CD4-positive, alpha-beta T cell treated with Interleukin-15 for 1 hour (primary cell): ENCODE data around the gene HCST.
"Not testable (repeated sequence)": the region's sequence is repeated elsewhere in the genome, so short reads cannot be mapped to it uniquely, and the experiment has no call there.

Source experiments
- DNase-seq: peaks from one replicate; pipeline ENCODE4 v3.0.0-alpha.2; 2020

The HCST gene, protein sequence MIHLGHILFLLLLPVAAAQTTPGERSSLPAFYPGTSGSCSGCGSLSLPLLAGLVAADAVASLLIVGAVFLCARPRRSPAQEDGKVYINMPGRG

DNA sequence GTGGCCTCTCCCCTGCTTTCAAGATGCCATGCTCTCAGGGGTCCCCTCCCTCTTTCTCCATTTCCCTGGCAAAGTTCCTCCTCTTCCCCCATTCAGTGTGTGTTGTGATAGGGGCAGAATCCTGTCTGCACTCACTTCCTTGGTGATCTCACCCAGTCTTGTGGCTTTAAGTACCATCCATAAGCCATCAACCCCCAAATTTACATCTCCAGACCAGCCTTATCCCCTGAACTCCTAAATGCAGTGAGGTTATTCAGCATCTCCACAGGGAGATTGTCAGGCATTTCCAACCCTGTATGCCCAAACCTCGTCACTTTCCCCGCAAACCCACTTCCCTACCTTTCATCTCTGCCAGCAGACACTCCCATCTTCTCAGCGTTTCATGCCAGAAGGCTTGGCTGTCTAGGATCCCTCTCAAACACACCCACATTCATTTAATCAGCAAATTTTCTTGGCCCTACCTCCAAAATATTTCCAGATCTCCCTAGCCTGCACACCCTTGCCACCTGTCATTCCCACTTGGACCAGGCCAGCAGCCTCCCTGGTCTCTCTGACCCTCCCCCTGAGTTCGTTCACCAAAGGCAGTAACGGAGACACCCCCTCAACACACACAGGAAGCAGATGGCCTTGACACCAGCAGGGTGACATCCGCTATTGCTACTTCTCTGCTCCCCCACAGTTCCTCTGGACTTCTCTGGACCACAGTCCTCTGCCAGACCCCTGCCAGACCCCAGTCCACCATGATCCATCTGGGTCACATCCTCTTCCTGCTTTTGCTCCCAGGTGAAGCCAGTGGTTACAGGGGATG, at the start of gene HCST:
Gene HCST, plus strand, starts transcription at position 676 of the 808 bp plus-strand sequence. Its CDS starts 65 bp downstream, at position 741.
- peak; percentile 71 for DNase-seq

DNA sequence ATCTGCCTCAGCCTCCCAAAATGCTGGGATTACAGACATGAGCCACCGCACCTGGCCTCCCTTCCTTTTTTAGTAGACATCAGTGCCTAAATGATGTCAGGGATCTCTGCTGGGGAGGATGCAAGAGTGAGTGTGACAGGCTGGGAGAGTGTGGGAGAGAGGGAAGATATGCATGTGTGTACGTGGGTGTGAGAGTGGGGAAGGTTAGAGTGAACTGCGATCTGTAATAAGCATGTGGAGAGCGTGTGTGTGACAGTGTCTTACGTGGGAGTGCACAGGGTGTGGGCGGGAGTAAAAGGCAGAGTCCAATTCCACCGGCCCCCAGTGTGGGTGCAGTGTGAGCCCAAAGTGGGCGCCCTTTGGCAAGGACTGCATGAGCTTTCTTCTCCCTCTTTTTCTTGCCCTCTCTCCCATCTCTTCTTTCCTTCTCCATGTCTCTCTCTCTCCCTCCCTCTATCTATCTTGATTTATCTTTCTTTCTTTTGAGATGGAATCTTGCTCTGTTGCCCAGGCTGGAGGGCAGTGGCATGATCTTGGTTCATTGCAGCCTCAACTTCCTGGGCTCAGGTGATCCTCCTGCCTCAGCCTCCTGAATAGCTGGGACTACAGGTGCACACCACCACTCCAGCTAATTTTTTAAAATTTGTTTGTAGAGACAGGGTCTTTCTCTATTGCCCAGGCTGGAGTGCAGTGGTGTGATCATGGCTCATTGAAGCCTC, 49.1 kb upstream of the HCST start:
- no peak for DNase-seq

DNA sequence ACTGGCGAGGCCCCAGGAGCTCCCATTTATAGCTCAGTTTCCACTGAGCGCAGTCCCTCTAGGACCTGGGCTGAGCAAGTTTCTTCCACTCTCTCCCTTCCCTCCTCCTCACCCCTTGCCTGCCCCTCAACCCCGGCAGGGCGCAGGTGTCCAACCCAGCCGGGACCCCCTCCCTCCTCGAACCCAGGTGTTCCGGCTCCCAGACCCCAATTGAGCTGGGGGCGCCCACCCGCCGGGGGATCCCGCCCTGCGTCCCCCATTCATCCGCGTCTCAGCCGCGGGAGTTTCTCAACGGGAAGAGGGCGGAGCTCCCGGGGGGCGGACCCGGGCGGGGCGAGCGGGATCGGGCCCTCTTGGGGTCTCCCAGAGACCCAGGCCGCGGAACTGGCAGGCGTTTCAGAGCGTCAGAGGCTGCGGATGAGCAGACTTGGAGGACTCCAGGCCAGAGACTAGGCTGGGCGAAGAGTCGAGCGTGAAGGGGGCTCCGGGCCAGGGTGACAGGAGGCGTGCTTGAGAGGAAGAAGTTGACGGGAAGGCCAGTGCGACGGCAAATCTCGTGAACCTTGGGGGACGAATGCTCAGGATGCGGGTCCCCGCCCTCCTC, 45.7 kb upstream of the HCST start, which contains the start of gene KIRREL2:
Gene KIRREL2, plus strand, starts transcription at position 366 of the 604 bp plus-strand sequence. Its CDS starts 209 bp downstream, at position 575.
- DNase-seq: no peak

DNA sequence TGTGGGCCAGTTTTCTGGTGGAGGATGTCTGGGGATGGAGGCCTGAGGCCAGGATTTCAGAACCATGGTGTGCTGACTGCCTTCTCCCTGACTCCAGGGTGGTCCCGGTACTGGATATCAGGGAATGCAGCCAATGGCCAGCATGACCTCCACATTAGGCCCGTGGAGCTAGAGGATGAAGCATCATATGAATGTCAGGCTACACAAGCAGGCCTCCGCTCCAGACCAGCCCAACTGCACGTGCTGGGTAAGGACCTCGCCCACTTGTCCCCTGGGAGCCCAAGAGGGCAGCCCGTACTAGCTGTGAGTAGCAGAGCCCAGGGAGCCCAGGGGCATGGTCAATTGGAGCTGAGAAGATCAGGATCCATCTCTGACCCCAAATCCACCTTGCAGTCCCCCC, 44.0 kb upstream of the HCST start:
- no peak for DNase-seq

DNA sequence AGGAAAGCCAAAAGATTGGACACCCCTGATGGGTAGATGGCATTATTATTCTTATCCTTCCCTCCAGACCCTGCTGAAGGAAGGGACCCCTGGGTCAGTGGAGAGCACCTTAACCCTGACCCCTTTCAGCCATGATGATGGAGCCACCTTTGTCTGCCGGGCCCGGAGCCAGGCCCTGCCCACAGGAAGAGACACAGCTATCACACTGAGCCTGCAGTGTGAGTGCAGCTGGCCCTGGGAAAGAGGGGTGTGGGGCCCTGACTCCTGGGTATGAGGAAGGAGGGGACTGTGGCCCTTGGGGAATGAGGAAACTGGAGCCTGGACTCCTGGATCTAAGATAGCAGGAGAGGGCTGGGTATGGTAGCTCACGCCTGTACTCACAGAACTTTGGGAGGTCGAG, 42.9 kb upstream of the HCST start:
- DNase-seq: no peak

DNA sequence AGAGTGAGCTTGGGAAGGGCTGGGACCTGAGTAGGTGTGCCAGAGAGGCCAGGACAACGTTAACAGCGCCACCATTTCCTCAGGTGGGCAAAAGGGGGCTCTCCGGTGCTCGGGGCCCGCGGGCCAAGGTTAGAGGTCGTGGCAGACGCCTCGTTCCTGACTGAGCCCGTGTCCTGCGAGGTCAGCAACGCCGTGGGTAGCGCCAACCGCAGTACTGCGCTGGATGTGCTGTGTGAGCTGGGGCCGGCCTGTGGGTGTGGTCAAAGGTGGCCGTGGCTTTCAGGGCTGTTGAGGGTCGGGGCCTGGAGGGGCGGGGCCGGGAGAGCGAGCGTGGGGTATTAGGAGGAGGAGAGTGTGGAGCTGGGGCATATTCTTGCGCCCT, 41.9 kb upstream of the HCST start:
- DNase-seq: no peak

DNA sequence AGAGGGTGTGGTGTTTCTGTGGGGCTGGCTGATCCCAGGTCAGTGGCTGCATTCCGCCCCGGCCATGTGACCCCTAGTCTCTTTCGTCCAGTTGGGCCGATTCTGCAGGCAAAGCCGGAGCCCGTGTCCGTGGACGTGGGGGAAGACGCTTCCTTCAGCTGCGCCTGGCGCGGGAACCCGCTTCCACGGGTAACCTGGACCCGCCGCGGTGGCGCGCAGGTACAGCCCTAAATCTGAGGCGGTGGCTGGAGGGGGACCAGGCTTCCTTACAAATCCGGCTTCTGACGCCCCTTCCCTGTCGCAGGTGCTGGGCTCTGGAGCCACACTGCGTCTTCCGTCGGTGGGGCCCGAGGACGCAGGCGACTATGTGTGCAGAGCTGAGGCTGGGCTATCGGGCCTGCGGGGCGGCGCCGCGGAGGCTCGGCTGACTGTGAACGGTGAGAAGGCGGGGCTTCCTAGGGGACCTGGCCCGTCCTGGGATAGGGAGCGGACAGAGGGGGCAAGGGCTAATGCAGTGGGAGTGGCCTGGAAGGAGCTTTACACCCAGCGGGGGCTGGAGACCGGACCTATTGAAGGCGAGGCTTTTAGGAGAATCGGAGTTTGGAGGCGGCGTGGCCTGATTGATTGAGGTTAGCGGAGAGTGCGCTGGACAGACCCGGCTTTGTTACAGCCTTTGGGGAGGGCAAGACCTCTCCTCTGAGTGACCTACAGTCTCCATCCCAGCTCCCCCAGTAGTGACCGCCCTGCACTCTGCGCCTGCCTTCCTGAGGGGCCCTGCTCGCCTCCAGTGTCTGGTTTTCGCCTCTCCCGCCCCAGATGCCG, 41.3 kb upstream of the HCST start:
- DNase-seq: no peak

DNA sequence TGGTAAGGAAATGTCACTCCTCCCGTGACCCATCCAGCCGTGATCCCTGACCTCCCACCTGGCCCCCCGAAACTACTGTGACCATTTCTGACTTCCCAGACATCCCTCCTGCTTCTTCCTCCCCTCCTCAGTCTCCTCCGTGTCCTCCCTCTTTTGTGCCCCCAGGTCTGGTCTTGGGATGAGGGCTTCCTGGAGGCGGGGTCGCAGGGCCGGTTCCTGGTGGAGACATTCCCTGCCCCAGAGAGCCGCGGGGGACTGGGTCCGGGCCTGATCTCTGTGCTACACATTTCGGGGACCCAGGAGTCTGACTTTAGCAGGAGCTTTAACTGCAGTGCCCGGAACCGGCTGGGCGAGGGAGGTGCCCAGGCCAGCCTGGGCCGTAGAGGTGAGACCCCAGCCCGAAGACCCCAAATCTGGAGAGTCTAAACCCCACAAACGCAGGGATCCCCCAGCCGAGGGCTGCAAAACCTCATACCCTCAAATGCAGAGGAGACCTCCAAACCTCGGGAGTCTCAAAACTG, 40.6 kb upstream of the HCST start:
- no peak for DNase-seq

DNA sequence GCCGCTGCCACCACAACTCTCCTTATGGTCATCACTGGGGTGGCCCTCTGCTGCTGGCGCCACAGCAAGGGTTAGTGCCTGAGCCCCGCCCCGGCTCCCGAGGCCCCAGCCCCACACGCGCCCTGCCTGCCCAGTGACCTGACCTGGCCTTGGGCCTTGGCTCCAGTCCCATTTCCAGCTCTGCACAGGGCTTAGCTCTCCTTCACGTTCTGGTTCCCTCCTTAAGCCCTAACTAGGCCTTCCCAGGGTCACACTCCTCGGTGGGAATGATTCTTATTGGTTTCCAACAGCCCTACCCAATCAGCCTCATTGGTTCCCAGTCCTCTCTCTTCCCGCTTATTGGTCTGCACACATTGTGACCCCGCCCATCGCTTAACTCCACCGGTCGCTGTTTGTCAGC, 39.8 kb upstream of the HCST start:
- no peak for DNase-seq

DNA sequence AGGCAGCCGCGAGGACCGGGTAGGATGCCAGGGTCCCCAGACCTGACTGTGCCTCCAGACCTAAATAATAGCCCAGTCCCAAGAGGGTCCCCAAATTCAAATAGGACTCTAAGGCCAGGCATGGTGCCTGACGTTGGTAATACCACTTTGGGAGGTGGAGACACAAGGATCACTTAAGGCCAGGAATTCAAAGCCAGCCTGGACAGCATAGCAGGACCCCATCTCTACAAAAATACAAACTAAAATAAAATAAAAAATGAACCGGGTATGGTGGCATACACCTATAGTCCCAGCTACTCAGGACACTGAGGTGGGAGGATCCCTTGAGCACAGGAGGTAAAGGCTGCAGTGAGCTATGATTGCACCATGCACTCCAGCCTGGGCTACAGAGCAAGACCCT, 39.3 kb upstream of the HCST start:
- no peak for DNase-seq

DNA sequence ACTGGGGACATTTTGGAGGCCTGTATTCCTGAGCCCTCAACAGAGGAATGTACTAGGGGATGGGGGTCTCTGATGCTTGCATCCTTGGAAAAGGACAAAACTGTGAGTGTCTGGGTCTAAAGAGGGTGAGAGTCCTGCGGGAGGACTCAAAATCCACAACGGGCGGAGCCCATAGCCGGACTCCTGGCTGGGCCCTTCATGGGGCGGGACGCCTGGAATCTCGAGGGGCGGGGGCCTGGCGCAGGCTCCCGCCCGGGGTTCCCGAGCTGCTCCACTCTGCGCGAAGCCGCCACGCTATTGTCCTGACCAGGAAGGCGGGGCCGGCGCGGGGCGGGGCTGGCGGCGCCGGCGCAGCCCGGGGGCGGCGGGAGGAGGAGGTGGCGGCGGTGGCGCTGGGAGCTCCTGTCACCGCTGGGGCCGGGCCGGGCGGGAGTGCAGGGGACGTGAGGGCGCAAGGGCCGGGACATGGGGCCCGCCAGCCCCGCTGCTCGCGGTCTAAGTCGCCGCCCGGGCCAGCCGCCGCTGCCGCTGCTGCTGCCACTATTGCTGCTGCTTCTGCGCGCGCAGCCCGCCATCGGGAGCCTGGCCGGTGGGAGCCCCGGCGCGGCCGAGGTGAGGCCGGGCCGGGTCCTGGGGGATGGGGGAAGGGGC, 34.0 kb upstream of the HCST start, which contains the start of gene APLP1:
Gene APLP1, plus strand, starts transcription at position 403 of the 651 bp plus-strand sequence. Its CDS starts 63 bp downstream, at position 466.
- peak; percentile 54 for DNase-seq

DNA sequence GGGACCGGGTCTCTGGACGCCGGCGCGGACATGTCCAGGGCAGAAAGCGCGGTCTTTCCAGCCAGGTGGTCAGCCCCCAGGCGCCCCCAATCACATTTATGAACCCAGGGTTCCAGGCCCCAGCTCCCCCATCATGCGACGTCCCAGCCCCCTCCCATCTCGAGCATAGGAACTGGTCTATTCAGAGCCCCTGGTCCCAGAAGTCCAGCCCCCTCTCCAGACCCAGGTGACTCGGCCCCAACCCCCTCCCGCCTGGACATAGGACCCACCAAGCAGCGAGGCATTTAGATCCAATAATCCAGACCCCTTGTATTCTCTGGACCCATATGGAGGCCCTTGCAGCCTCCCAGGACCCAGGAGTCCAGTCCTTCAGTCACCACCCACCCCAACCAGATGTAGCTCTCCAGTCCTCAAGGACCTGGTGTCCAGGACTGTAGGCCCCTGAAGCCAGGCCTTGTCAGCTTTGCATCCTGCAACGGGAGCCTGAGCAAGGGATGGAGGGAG, 33.5 kb upstream of the HCST start:
- no peak for DNase-seq

DNA sequence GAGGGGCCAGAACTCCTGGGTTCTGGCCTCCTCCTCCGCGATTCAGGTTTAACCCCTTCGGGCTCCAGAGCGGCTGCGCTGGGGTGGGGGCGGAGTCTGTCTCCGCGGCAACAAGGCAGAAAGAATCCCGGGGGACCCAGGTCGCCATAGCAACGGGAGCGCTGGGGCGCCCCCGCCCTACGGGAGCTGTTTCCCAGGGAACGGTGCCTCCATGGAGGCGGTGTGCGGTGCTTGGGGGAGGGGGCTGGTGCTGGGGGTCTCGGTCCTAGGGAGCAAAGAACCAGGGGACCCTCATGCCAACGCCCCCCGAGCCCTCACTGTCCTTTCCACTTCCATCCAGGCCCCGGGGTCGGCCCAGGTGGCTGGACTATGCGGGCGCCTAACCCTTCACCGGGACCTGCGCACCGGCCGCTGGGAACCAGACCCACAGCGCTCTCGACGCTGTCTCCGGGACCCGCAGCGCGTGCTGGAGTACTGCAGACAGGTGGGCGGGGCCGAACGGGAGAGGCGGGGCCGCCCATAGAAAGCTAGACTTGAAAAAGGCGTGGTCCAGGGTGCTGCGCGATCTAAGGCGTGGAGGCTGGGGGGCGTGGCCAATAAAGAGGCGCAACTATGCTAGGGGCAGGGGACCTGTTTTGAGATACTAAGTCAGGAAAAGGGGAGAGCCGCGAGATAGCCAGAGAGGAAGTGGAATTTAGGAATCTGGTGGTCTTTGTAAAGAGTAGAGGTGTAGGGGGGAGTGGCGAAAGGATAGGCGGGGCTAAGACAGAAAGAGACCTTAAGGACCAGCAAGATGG, 32.8 kb upstream of the HCST start:
- peak; percentile 88 for DNase-seq

DNA sequence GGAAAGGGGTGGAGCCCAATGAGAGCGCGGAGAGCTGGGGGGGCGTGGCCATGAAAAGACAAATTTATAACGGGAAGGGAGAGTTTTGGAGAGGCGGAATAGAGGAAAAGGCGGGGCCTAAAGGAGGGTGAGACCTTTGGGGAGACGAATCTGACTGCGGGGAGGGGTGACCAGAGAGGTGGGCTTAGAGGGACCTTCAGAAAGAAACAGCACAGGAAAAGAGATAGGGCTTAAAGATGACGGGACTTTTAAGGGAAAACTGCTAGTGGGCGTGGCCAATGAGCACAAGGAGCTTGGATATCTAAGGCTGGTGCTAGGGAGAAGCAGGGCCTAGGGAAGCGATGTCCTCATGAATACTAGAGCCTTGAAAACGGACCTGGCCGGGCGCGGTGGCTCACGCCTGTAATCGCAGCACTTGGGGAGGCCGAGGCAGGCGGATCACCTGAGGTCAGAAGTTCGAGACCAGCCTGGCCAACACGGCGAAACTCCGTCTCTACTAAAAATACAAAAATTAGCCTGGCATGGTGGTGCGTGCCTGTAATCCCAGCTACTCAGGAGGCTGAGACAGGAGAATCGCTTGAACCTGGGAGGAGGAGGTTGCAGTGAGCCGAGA, 32.1 kb upstream of the HCST start:
- DNase-seq: not testable (repeated sequence)

DNA sequence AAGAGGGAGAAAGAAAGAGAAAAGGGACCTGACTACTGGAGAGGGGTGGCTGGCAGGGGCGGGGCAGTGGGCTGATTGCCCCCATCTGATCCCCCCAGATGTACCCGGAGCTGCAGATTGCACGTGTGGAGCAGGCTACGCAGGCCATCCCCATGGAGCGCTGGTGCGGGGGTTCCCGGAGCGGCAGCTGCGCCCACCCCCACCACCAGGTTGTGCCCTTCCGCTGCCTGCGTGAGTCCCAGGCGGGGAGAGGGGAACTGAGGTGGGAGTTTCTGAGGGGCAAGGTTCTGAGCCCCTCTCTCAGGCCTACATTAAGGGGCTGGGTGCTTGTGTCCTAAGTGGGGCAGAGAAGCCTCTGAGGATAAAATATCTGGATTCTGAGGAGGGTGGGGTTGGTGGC, 31.5 kb upstream of the HCST start:
- DNase-seq: no peak

DNA sequence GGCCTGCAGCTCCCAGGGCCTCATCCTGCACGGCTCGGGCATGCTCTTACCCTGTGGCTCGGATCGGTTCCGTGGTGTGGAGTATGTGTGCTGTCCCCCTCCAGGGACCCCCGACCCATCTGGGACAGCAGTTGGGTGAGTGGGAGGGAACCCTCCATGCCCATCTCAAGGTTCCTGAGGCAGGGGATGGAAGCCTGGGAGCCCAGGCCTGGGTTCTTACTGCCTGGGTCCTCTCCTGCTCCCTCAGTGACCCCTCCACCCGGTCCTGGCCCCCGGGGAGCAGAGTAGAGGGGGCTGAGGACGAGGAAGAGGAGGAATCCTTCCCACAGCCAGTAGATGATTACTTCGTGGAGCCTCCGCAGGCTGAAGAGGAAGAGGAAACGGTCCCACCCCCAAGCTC, 30.7 kb upstream of the HCST start:
- DNase-seq: no peak

DNA sequence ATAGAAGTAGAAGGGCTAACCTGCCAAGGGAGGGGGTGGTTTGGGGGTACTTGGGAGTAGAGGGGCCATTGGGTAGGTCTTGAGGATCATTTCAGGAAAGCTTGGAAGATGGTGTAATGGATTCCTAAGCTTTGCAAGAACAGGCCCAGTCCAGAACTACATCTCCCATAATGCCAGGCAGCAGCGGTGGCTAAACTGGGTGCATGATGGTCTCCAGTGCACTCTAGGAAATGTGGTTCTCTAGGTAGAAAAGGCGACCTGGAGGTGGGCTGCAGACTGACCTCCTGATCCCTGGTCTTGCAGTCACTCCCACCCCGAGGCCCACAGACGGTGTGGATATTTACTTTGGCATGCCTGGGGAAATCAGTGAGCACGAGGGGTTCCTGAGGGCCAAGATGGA, 30.1 kb upstream of the HCST start:
- no peak for DNase-seq

DNA sequence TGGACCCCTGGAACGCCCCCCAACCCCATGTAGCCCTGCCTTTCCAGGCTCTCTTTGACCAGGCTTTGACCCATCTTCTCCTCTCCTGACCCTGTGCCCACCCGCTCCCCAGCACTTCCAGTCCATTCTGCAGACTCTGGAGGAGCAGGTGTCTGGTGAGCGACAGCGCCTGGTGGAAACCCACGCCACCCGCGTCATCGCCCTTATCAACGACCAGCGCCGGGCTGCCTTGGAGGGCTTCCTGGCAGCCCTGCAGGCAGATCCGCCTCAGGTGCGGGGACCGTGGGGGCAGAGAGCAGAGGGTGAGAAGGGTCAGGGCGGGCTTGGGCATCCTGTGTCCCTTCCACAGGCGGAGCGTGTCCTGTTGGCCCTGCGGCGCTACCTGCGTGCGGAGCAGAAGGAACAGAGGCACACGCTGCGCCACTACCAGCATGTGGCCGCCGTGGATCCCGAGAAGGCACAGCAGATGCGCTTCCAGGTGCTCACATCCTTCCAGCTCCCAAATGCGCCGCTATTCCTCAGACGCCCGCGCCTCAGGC, 27.9 kb upstream of the HCST start:
- DNase-seq: no peak

DNA sequence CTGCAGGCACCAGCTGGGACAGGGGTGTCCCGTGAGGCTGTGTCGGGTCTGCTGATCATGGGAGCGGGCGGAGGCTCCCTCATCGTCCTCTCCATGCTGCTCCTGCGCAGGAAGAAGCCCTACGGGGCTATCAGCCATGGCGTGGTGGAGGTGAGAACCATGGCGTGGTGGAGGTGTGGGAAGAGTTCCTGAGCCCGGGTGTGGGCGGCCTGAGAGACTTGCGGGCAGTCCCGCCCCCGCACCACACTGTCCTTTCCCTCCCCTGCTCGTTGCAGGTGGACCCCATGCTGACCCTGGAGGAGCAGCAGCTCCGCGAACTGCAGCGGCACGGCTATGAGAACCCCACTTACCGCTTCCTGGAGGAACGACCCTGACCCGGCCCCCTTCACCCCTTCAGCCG, 23.3 kb upstream of the HCST start:
- no peak for DNase-seq

DNA sequence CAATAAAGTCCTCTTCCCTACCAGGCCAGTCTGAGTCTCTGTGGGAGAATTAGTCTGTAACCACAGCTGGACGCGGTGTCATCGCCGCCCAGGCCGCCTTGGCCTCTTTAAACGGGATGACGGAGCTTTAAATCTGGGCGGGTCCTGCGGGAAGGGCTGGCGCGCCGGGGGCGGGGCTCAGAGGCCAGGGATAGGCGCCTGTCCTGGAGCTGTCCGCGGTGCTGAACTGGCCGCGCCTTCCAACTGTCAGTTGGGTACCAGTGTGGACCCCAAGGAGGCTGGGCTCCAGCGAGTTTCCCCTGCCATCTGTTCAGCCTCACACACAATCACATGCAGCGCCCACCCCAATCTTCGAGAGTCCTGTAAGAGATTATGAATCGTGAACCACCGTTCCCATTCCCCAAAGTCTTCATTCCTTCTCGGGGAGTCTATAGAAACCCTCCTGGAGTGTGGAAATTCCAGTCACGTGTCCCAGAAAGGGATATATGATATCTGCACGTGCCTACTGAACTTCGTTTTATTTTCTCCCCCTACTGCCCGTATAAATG, 22.5 kb upstream of the HCST start:
- peak; percentile 76 for DNase-seq
